Endothelial cell (in vitro differentiated cells): ENCODE results near the gene CEL. TPM values are rescaled to one million over a fixed set of nuclear protein-coding genes. Genes with fewer than 3 reads are reported as not detected.

ENCODE experiments used
- DNase-seq: peaks from one replicate; pipeline ENCODE4 v3.0.0; 2021; ENCODE audit warnings: low spot score
- H3K27ac Mint-ChIP-seq: one replicate; pipeline ENCODE4 v1.8.0; 2021; ENCODE audit warnings: mixed read lengths, inconsistent platforms; ENCODE audit not compliant: unreplicated experiment
- H3K27me3 Mint-ChIP-seq: one replicate; pipeline ENCODE4 v1.8.0; 2021; ENCODE audit warnings: mild to moderate bottlenecking, moderate library complexity, mixed read lengths, inconsistent platforms; ENCODE audit not compliant: unreplicated experiment
- H3K36me3 Mint-ChIP-seq: one replicate; pipeline ENCODE4 v1.8.0; 2021; ENCODE audit warnings: mild to moderate bottlenecking, low read depth, mixed read lengths, inconsistent platforms; ENCODE audit not compliant: unreplicated experiment
- H3K4me1 Mint-ChIP-seq: one replicate; pipeline ENCODE4 v1.8.0; 2021; ENCODE audit warnings: mild to moderate bottlenecking, mixed read lengths, inconsistent platforms; ENCODE audit not compliant: unreplicated experiment
- H3K4me3 Mint-ChIP-seq: one replicate; pipeline ENCODE4 v1.8.0; 2021; ENCODE audit warnings: mild to moderate bottlenecking, mixed read lengths, inconsistent platforms; ENCODE audit not compliant: unreplicated experiment
- H3K9me3 Mint-ChIP-seq: one replicate; pipeline ENCODE4 v1.8.0; 2021; ENCODE audit warnings: mixed read lengths, inconsistent platforms; ENCODE audit not compliant: unreplicated experiment
- CTCF ChIP-seq: fragments of 200-600 bp; sonication (generic); IDR thresholded peaks from one replicate; pipeline ENCODE4 v1.5.0; 2021; ENCODE audit warnings: antibody characterized with exemption; ENCODE audit not compliant: unreplicated experiment
- total RNA-seq: library from RNA; stranded (reverse); fragmentation: NEBNext Ultra II Directional; extraction: Animal tissue kit (Norgen Biotek cat#: 25700); gene quantifications from one replicate; pipeline ENCODE4 v1.2.1, GENCODE V29; 2021; ENCODE audit not compliant: unreplicated experiment

The CEL gene
- total RNA-seq, 1 donor from 2014 or later: 4.2 TPM

DNA sequence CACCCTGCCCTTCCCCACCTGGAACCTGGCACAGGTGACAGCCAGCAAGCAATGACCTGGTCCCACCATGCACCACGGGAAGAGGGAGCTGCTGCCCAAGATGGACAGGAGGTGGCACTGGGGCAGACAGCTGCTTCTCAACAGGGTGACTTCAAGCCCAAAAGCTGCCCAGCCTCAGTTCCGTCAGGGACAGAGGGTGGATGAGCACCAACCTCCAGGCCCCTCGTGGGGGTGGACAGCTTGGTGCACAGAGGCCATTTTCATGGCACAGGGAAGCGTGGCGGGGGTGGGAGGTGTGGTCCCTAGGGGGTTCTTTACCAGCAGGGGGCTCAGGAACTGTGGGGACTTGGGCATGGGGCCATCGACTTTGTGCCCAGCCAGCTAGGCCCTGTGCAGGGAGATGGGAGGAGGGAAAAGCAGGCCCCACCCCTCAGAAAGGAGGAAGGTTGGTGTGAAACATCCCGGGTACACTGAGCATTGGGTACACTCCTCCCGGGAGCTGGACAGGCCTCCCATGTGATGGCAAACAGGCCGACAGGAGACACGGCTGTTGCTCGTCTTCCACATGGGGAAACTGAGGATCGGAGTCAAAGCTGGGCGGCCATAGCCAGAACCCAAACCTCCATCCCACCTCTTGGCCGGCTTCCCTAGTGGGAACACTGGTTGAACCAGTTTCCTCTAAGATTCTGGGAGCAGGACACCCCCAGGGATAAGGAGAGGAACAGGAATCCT is 1.9 kb downstream of the CEL start:
- Mint-ChIP-seq H3K27ac (no peak overlapping the region), H3K4me1 (peaks cover 16% of the 10 kb centered on the region), H3K4me3 (no peak overlapping the region), H3K9me3 (no peaks in the 10 kb centered on the region), H3K36me3 (peaks cover 5% of the 10 kb centered on the region), H3K27me3 (peaks cover 1% of the 10 kb centered on the region)
- no peak for DNase-seq
- no peak for TF ChIP-seq CTCF

DNA sequence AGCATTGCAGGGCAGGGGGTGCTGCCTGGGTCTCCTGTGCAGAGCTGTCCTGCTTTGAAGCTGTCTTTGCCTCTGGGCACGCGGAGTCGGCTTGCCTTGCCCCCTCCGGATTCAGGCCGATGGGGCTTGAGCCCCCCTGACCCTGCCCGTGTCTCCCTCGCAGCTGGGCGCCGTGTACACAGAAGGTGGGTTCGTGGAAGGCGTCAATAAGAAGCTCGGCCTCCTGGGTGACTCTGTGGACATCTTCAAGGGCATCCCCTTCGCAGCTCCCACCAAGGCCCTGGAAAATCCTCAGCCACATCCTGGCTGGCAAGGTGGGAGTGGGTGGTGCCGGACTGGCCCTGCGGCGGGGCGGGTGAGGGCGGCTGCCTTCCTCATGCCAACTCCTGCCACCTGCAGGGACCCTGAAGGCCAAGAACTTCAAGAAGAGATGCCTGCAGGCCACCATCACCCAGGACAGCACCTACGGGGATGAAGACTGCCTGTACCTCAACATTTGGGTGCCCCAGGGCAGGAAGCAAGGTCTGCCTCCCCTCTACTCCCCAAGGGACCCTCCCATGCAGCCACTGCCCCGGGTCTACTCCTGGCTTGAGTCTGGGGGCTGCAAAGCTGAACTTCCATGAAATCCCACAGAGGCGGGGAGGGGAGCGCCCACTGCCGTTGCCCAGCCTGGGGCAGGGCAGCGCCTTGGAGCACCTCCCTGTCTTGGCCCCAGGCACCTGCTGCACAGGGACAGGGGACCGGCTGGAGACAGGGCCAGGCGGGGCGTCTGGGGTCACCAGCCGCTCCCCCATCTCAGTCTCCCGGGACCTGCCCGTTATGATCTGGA is 2.7 kb downstream of the CEL start:
- H3K4me1 Mint-ChIP-seq: peaks cover 9% of the 10 kb centered on the region
- H3K4me3 Mint-ChIP-seq: no peak overlapping the region
- peaks cover 1% of the 10 kb centered on the region for H3K27me3 Mint-ChIP-seq

GRCh38 chr9:133065070-133065388 is 3.2 kb downstream of the CEL start:
- Mint-ChIP-seq H3K4me3 (no peak overlapping the region), H3K9me3 (no peaks in the 10 kb centered on the region), H3K36me3 (no peaks in the 10 kb centered on the region), H3K27me3 (peaks cover 1% of the 10 kb centered on the region), H3K27ac (no peak overlapping the region), H3K4me1 (peaks cover 4% of the 10 kb centered on the region)
- TF ChIP-seq CTCF: no peak
- DNase-seq: no peak

More for the DNA sequence above, 2.7 kb downstream of the CEL start:
- Mint-ChIP-seq H3K9me3 (no peaks in the 10 kb centered on the region), H3K36me3 (no peaks in the 10 kb centered on the region), H3K27ac (no peak overlapping the region)
- DNase-seq: no peak
- no peak for TF ChIP-seq CTCF

- Mint-ChIP-seq H3K27ac (no peak overlapping the region), H3K4me3 (no peak overlapping the region)
Observed at GRCh38 chr9:133066181-133066983, 4.6 kb downstream of the CEL start.

More at GRCh38 chr9:133066181-133066983, 4.6 kb downstream of the CEL start:
- H3K36me3 Mint-ChIP-seq: no peaks in the 10 kb centered on the region
- H3K4me1 Mint-ChIP-seq: no peaks in the 10 kb centered on the region
- no peak for DNase-seq
- no peak for TF ChIP-seq CTCF
- H3K9me3 Mint-ChIP-seq: no peaks in the 10 kb centered on the region
- no peaks in the 10 kb centered on the region for H3K27me3 Mint-ChIP-seq
